GM19452 (cell line): ENCODE results near the gene NOXO1.

ENCODE experiments used
- ATAC-seq: cut with Tn5 transposase; IDR thresholded peaks from one replicate; pipeline ENCODE4 v1.9.1; 2021; ENCODE audit not compliant: unreplicated experiment

The NOXO1 gene

GRCh38 chr16:1980030-1980769 is 1.1 kb downstream of the NOXO1 start:
- ATAC-seq, result no peak

GRCh38 chr16:1979271-1980029 is 1.8 kb downstream of the NOXO1 start:
- no peak for ATAC-seq

DNA sequence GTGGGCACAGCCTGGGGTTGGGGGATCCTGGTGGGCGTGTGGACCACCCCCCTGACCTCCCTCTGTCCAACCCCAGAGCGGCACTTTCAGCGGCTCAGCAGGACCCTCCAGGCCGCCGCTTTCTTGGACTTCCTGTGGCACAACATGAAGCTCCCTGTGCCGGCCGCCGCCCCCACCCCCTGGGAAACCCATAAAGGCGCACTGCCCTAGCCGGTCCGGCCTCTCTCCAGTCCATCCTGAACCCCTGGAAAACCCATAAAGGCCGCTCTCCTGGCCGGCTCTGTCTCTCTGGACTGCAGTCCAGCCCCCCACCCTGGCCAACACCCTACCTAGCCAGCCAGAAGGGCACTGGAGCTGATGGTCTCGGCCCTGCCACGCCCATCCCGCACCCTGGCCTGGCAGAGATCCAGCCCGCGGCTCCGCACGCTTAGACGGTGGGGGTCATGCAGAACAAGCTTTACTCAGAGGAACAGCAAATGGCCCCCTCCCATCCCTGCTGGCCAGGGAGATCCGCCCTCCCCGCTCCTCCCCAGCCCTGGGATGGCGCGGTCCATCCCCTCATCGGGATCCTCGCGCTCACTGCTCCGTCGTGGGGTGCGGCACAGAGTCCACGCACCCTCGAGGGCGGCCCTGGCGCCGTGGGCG is 2.7 kb downstream of the NOXO1 start:
- ATAC-seq, result no peak

GRCh38 chr16:1977875-1978268 is 3.4 kb downstream of the NOXO1 start:
- ATAC-seq, result no peak

GRCh38 chr16:1976951-1977874 is 4.1 kb downstream of the NOXO1 start:
- no peak for ATAC-seq

- ATAC-seq, result no peak
These were observed 5.1 kb downstream of the NOXO1 start for GRCh38 chr16:1976216-1976520.

- ATAC-seq, result no peak
These were observed 5.6 kb downstream of the NOXO1 start for GRCh38 chr16:1975432-1976215.

DNA sequence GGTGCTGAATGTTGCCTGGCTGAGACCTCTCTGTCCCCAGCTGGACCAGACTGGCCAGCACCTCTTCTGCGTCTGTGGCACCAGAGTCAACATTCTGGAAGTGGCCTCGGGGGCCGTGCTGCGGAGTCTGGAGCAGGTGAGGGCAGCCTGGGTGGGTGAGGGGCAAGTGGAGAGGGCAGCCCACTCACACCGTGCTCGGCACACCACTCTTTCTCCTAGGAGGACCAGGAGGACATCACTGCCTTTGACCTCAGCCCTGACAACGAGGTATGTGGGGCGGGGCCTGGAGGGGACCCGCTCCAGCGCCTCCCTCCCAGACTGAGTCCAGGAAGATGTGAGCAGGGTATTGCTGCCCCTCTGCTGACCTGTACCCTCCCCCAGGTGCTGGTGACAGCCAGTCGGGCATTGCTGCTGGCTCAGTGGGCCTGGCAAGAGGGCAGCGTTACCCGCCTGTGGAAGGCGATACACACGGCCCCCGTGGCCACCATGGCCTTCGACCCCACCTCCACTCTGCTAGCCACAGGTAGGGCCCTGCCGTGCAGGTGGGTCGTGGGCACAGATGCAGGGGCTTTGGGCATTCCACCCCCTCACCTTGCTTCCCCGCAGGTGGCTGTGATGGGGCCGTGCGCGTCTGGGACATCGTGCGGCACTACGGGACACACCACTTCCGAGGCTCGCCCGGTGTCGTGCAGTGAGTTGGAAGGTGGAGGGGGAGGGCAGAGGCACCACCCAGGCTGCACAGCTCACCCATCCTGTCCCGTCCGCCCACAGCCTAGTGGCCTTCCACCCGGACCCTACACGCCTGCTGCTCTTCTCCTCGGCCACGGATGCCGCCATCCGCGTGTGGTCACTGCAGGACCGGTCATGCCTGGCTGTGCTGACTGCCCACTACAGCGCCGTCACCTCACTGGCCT is 6.9 kb downstream of the NOXO1 start:
- no peak for ATAC-seq

DNA sequence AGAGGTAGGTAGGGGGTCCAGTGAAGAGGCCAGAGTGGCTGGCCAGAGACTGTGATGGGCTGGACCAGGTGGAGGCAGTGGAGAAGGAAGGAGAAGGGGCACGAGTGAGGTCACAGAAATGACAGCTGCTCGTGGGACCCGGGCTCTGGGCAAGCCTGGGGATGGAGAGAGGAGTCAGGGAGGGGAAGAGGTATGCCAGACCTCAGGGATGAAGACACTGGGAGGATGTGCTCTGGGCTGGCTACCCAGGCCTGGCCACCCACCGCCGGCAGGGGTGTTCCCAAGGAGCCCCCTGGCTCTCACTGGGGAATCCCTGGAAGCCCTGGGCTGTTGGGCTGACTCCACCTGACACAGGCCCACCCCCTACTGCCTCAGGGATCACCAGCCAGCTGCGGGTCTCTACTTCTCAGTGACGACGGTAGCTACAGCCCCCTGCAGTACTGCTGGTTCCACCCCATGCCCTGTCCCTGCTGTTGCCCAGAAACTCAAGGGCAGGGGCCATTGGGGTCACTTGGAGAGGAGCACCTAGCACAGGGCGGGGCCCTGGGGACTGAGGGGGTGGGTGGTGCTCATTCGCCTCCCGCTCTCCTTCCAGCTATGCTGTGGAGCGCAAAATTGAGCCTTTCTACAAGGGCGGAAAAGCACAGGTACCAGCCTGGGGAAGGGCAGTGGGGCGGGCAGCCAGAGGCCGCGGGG is 7.7 kb downstream of the NOXO1 start:
- ATAC-seq, result no peak

- ATAC-seq, result no peak
These were observed 8.8 kb downstream of the NOXO1 start for GRCh38 chr16:1972490-1972877.

DNA sequence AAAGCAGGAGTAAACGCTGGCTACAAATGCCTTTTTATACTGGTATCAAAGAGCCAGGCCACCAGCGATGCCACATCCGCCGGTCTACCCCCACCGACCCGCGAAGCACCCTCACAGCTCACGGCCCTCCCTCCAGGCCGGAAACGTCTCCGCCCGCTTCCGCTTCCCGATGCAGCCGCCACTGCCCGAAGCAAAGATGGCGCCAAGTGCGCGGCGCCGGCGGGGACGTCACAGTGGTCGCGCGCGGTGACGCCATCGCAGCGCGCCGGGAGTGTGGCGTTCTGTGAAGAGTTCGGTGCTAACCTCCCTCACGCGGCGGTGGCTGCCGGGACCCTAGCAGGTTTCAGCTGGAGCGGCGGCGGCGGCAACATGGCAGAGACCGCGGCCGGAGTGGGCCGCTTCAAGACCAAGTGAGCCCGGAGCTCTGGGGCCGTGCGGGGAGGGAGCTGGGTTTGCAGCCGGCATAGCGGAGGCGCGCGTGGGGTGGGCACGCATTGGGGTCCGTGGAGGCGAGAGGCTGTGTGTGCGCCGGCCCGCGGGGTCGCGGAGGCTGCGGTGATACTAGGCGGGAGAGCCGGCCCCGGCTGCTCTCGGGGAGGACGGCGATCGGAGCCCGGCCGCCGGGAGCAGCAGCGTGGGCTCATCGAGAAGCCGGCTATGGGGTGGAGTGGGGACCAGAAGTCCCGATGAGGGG is 9.3 kb downstream of the NOXO1 start, which contains the start of gene TBL3:
TSS of gene TBL3 (plus strand) at position 258 of the 694 bp plus-strand sequence. CDS start at position 370, 112 bp downstream.
- peak; percentile 84 for ATAC-seq

- ATAC-seq, result no peak
These were observed 12.9 kb downstream of the NOXO1 start for GRCh38 chr16:1968146-1968953.

GRCh38 chr16:1966460-1966859 is 14.8 kb downstream of the NOXO1 start, which contains the start of gene RNF151:
Gene RNF151, plus strand, starts transcription at chr16:1966856. Its CDS starts 26 bp downstream, at chr16:1966882.
- no peak for ATAC-seq

DNA sequence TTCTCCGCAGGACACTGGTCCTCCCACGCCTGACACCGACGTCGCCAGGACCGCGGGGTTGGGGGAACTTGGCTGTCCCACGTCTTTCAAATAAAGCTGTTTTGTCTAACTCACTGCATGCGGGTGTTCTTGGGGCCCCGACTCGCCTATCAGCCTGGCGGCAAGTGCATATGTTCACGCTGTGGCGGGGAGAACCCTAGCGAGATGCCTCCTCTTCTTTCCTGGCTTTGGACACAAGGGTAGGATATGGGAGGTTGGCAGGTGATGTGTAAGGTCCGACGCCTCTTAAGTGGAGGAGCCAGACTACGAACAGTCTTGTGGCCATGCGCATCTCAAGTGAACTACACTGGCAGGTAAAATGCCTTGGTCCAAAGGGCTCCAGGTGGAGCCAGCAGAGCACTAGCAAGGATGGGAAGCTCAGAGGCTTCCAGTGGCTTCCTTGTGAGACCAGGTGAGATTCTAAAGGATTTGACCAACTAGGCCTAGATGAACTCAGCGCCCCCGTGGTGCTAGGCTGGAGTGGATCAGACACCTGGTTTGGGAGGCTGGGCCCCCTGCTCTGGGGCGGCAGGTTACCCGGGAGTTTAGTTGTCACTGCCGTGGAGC is 15.8 kb downstream of the NOXO1 start:
- no peak for ATAC-seq

GRCh38 chr16:1964506-1965395 is 16.5 kb downstream of the NOXO1 start, which contains the start of gene RPS2:
Gene RPS2, minus strand, starts transcription at chr16:1964826. Its CDS starts 201 bp downstream, at chr16:1964625.
- peak; percentile 72 for ATAC-seq
